DMS53 treated with DMSO at 0.1 percent for 48 hours (cell line): Measurements from ENCODE around the gene RASSF3.
"Not testable (repeated sequence)": the region's sequence is repeated elsewhere in the genome, so short reads cannot be mapped to it uniquely, and the experiment has no call there.

Experiments used
- DNase-seq: peaks from one replicate; lab custom pipeline; 2025; ENCODE audit not compliant: unreplicated experiment; lab: John Stamatoyannopoulos, UW

Gene RASSF3

GRCh38 chr12:64631197-64631596 is 20.9 kb downstream of the RASSF3 start:
- no peak for DNase-seq

DNA sequence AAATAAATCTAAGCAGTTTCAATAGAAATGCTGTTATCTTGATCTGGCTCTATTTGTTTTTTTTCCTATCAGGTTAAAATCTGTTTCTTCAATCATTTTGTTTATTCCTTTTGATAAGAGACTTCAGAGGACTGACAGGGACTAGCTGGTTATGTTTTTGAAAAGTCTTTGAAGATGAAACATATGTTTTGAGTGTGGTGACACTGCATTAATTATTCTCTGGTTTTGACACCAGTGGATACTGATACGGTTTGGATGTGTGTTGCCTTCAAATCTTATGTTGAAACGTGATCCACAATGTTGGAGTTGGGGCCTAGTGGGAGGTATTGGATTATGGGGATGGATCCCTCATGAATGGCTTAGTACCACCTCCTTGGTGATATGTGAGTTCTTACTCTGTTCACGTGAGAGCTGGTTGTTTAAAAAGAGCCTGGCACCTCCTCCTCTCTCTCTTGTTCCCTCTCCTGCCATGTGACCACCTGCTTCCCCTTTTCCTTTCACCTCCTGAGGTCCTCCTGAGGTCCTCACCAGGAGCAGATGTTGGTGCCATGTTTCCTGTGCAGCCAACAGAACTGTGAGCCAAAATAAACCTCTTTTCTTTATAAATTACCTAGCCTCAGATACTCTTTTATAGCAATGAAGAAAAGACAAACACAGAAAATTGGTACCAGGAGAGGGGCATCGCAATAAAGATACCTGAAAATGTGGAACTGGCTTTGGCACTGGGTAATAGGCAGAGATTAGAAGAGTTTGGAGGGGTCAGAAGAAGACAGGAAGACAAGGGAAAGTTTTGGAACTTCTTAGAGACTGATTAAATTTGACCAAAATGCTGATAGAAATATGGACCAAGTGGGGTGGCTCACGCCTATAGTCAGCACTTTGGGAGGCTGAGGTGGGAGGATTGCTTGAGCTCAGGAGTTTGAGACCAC is 23.0 kb downstream of the RASSF3 start:
- DNase-seq = no peak

DNA sequence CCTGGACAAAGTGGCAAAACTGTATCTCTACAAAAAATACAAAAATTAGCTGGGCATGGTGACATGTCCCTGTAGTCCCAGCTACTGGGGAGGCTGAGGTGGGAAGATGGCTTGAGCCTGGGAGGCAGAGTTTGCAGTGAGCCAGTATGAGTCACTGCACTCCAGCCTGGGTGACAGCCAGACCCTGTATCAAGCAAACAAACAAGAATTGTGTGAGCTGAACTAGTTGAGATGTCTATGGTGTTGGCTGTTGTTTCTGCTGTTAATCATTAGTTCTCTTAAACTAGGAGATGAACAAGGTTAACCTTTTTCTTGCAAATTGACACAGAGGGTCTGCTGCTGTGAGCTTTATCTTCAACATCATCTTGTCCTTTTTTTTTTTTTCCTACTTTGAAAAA is 23.6 kb downstream of the RASSF3 start:
- peak; percentile 93 for DNase-seq

GRCh38 chr12:64634508-64635092 is 24.3 kb downstream of the RASSF3 start:
- no peak for DNase-seq

- DNase-seq = no peak
Measured at GRCh38 chr12:64635356-64635998, 25.2 kb downstream of the RASSF3 start.

- no peak for DNase-seq
Measured at GRCh38 chr12:64636856-64637255, 26.6 kb downstream of the RASSF3 start.

GRCh38 chr12:64639466-64639865 is 29.2 kb downstream of the RASSF3 start:
- no peak for DNase-seq

- no peak for DNase-seq
Measured at GRCh38 chr12:64646318-64646717, 36.0 kb downstream of the RASSF3 start.

GRCh38 chr12:64649487-64649886 is 39.2 kb downstream of the RASSF3 start:
- no peak for DNase-seq

- DNase-seq = no peak
Measured at GRCh38 chr12:64650762-64651161, 40.5 kb downstream of the RASSF3 start.

DNA sequence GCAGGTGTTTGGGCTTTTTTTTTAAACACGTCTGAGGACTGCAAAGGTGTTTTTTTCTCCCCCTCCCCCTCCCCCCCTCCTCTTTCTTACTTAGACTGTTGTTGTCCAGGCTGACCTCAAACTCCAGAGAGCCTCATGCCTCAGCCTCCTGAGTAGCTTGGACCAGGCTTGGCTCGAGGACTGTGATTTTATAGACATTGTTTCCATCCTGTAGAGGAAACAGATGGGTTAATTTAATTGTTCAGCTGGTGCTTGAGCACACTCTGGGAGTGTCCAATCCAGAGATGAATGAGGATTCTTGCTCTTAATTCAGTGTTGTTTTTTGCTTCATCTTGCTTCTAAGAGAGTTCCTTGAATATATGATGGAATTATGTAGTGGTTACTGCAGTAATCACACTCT is 42.1 kb downstream of the RASSF3 start:
- no peak for DNase-seq

DNA sequence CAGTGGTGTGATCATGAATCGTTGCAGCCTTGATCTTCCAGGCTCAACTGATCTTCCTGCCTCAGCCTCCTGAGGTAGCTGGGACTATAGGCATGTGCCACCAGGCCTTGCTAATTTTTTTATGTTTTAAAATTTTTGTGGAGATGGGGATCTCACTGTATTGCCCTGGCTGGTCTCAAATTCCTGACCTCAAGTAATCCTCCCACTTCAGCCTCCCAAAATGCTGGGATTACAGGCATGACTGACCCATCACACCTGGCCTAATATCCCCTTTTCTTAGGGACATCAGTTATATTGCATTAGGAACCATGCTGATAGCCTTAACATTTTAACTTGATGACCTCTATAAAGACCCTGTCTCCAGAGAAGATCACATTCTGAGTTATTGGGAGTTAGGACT is 42.8 kb downstream of the RASSF3 start:
- no peak for DNase-seq

- not testable (repeated sequence) for DNase-seq
Measured at GRCh38 chr12:64653907-64654306, 43.6 kb downstream of the RASSF3 start.

DNA sequence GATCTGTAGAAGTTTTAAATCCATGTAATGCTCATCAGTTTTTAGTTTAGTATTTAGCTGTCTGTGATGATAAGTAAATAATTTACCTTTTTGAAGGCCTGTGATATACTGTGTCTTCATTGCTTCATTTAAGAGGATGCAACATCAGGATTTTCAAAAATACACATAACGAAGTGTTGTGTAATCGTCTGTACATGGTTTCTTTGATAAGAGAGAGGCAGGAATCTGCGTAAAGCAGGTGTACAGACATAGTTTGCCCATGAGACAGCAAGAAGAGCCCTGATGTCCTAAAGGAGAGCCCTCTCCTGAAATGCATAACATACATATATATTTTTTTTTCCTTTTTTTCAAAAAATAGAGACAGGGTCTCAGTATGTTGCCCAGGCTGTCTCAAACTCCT is 44.8 kb downstream of the RASSF3 start:
- DNase-seq = no peak

DNA sequence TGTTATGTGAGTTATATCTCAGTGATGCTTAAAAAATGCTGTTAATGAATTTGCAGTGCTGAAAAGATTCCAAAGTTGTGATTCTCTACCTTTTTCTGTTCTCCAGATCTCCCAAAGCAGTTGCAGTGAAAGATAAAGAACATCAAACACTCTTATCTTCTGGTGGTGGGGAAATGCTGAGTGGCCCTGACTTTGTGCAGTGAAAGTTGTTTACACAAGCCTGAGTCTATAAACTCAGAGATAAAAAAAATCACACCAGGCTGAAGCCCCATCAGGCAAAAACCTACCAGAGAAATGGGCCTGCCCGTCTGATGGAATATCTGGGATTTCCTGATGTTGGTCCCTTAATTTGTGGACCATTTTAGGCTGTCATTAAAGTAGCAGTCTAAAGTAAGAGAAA is 46.1 kb downstream of the RASSF3 start:
- DNase-seq = no peak

GRCh38 chr12:64658892-64659481 is 48.7 kb downstream of the RASSF3 start:
- no peak for DNase-seq

DNA sequence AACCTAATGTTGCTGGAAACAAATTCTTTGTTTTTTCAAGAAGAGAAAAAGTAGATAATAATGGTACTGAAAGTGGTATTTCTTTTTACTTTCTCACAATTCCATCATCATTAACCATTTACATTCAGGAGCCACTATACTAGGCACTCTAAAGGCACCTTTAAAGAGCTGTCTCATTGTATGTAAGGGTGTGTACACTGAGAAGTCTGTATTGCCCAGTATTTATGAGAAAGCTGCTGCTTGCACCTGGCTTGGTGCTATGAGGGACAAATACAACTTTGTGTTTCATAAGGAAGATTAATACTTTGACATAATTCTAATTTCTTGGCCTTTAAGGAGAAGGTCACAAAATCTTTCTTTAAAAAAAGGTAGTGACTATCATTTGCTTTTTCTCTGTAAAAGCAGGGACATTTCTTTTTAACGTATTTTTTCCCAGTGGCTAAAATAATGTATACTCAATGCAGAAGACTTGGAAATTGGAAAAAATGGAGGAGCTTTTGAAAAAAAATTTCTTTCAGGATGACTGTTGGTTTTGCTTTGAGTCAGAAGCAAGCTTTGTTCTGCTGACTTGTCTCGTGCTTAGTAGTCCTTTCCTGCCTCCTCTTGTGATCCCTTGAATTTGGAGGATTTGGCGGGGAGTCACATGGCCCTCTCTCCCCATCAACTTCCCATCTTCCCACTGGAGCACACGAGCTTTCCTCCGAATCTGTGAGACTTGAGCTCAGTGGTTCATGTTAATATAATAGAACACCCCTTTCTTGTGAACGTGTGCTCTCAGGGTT is 50.1 kb downstream of the RASSF3 start:
- no peak for DNase-seq

- DNase-seq = no peak
Measured at GRCh38 chr12:64663015-64663414, 52.7 kb downstream of the RASSF3 start.

DNA sequence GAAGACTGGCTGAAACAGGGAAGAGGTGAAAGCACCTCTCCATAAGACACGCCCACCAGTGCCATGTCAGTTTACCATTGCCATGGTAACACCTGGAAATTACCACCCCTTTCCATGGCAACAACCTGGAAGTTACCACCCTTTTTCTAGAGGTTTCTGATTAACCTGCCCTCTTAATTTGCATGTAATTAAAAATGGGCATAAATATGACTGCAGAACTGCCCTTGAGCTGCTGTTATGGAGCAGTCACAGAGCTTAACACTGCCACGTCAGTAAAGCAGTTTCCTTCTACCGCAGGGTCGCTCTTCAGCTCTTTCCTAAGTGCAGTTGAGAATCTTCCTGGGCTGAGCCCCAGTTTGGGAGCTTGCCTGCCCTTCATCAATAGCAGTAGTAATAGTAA is 55.2 kb downstream of the RASSF3 start:
- no peak for DNase-seq

DNA sequence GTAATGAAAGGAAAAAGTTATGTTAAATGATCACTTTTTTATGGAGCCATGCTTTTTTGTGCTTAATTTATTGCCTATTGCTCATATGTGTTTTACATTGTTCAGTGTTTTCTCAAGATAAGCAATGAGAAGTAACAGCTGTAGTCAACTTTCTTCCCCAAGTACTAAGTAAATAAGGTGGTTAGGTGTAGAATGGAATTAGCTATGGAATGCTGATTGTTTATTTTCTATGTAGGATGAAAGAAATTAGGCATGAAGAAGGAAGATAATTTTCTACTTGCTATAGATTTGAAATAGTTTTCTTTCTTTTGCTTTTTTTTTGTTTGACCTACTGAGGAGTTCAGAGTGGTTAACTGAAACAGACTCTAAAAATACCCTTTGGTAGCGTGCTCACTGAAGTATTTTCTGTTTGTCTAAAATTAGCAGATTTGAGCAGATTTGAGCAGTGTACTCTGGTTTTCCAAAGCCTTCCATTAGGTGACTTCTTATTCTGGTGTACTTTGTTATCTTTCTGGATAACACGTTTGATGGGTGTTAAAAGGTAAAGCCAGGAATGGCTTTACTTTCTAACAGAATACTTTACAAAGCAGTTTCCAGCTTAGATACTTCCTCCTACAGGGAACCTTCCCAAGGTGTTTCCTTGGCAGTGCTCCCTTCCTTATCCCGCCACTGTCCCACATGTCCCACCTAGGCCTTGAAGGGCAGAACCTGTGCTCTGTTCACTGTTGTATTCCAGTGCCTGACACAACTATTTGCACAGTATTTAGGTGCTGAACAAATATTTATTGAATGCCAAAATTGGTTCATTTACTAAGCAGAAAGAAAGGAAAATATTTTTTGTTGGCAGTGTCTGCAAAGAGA is 56.0 kb downstream of the RASSF3 start:
- DNase-seq = no peak
